Left ventricle myocardium inferior (tissue), 1 donor: Measurements from ENCODE around the gene TTYH2. TPM values are rescaled to one million over a fixed set of nuclear protein-coding genes. Genes with fewer than 3 reads are reported as not detected.
A peak's percentile ranks its signal among the peaks of the same experiment; 100 is the strongest.

Source experiments
- DNase-seq: peaks from one replicate; pipeline ENCODE4 v3.0.0-alpha.2; 2020
- H3K27ac ChIP-seq: fragments of 200-600 bp; replicated peaks from 2 replicates; pipeline ENCODE4 v1.8.0; 2021
- H3K27me3 ChIP-seq: fragments of 200-600 bp; 2 replicates; pipeline ENCODE4 v1.8.0; 2021; ENCODE audit warnings: low read depth
- H3K36me3 ChIP-seq: fragments of 200-600 bp; 2 replicates; pipeline ENCODE4 v1.8.0; 2021
- H3K4me1 ChIP-seq: fragments of 200-600 bp; 2 replicates; pipeline ENCODE4 v1.8.0; 2021
- H3K4me3 ChIP-seq: fragments of 200-600 bp; 2 replicates; pipeline ENCODE4 v1.8.0; 2021; ENCODE audit warnings: mild to moderate bottlenecking, moderate library complexity
- H3K9me3 ChIP-seq: fragments of 200-600 bp; replicated peaks from 2 replicates; pipeline ENCODE4 v1.8.0; 2021
- intact Hi-C: fragments of 100-400 bp; cut with micrococcal nuclease; formaldehyde crosslinking; loops from one replicate; pipeline ENCODE4 v1.11.0; 2022
- long read RNA-seq: library from polyadenylated mRNA; unstranded; transcript quantifications from one replicate; pipeline ENCODE4 v2.0.0, GENCODE V29; 2021
- total RNA-seq: library from RNA; stranded (reverse); fragmentation: NEBNext Ultra II Directional; extraction: Animal tissue kit (Norgen Biotek cat#: 25700); gene quantifications from one replicate; pipeline ENCODE4 v1.2.1, GENCODE V29; 2021
- TF ChIP-seq, protein P1 (sequence below): fragments of 200-600 bp; IDR thresholded peaks from 2 replicates; pipeline ENCODE4 v1.8.0; 2021; ENCODE audit warnings: antibody characterized with exemption, mild to moderate bottlenecking, borderline replicate concordance
- donor health status: DM: no; HTN: yes; CAD: no; lungs with severe emphysema.

Gene TTYH2, protein sequence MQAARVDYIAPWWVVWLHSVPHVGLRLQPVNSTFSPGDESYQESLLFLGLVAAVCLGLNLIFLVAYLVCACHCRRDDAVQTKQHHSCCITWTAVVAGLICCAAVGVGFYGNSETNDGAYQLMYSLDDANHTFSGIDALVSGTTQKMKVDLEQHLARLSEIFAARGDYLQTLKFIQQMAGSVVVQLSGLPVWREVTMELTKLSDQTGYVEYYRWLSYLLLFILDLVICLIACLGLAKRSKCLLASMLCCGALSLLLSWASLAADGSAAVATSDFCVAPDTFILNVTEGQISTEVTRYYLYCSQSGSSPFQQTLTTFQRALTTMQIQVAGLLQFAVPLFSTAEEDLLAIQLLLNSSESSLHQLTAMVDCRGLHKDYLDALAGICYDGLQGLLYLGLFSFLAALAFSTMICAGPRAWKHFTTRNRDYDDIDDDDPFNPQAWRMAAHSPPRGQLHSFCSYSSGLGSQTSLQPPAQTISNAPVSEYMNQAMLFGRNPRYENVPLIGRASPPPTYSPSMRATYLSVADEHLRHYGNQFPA
- total RNA-seq = 28.1 TPM
- long read RNA-seq, transcript TTYH2-201 (14 exons, 3,490 nt) = major isoform, 55 of 108 reads
- long read RNA-seq, partial matches to known transcripts = 21 of 108 reads
- long read RNA-seq, other reads (novel, unspliced or antisense) = 26 of 108 reads

DNA sequence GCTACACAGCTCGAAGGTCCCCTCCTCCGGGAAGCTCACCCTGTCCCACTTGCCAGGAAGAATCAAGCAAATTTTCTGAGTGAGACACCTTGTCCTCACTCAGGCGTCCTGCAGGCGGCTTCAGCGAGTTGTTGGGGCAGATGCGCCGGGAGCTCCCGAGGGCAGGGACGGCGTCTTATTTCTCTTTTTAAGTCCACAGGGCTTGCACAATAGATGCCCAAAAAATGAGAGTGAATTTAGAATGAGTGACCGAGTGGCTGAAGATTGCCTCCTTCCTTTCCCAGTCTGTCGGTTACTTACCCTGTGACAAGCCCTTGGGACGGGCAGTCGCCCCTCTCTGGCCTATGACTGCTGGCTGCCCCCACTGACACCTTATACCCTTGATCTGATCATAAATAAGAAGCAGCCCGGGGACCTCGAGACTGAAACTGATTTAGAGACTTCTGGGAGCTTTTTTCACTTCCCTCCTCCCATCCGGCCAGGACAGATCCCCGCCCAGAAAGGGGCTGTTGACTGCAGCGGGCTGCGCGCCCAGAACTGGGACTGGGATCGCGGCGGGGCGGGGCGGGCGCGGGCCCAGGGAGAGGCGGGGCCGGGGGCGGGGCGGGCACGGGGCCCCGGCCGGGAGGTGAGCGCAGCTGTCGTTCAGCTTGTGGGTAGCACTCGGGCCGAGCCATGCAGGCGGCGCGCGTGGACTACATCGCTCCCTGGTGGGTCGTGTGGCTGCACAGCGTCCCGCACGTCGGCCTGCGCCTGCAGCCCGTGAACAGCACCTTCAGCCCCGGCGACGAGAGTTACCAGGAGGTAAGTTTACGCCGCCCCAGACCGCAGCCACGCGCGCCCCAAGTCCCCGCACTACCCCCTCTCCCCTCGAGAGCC, at the start of gene TTYH2:
TSS of gene TTYH2 (plus strand) at position 659 of the 879 bp plus-strand sequence. CDS start at position 676, 17 bp downstream.
- Histone ChIP-seq H3K4me1 (peaks cover 84% of the 10 kb centered on the region), H3K36me3 (peaks cover 22% of the 10 kb centered on the region), H3K27me3 (no peaks in the 10 kb centered on the region), H3K4me3 (peak within 1 kb of the TSS; percentile 72), H3K9me3 (no peaks in the 10 kb centered on the region), H3K27ac (peak within 1 kb of the TSS; percentile 93)
- DNase-seq = peak; percentile 89
- intact Hi-C loops = loop anchor here (5.0 kb wide), 1 partner anchor 84 kb away; no protein-coding TSS in a partner anchor
- TF ChIP-seq, protein P1, sequence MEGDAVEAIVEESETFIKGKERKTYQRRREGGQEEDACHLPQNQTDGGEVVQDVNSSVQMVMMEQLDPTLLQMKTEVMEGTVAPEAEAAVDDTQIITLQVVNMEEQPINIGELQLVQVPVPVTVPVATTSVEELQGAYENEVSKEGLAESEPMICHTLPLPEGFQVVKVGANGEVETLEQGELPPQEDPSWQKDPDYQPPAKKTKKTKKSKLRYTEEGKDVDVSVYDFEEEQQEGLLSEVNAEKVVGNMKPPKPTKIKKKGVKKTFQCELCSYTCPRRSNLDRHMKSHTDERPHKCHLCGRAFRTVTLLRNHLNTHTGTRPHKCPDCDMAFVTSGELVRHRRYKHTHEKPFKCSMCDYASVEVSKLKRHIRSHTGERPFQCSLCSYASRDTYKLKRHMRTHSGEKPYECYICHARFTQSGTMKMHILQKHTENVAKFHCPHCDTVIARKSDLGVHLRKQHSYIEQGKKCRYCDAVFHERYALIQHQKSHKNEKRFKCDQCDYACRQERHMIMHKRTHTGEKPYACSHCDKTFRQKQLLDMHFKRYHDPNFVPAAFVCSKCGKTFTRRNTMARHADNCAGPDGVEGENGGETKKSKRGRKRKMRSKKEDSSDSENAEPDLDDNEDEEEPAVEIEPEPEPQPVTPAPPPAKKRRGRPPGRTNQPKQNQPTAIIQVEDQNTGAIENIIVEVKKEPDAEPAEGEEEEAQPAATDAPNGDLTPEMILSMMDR = peak; percentile 22

DNA sequence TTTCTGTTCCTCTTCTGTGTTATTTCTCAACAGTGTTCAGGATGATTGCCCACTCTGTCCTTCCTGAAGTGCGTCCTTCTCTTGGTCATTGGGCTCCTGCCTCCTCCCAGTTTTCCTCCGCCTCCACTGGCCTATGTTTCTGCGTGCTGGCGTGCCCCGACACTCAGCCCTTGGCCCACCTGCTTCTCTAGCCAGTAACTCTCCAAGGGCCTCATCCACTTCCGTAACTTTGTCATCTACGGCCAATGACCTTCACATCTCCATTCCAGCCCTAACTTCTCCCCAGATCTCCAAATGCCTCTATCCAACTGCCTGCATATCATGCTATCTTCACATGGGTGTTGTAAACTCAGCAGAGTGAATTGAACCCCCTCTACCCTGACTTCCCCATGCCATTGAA, 49.5 kb upstream of the TTYH2 start:
- no peak overlapping the region for H3K4me3 ChIP-seq
- H3K9me3 ChIP-seq = peaks cover 8% of the 10 kb centered on the region
- DNase-seq = no peak
- H3K27me3 ChIP-seq = peaks cover 67% of the 10 kb centered on the region
- H3K4me1 ChIP-seq = no peaks in the 10 kb centered on the region
- intact Hi-C loops = no loop called here
- TF ChIP-seq, protein P1 = no peak
- H3K36me3 ChIP-seq = no peaks in the 10 kb centered on the region
- H3K27ac ChIP-seq = no peak overlapping the region

DNA sequence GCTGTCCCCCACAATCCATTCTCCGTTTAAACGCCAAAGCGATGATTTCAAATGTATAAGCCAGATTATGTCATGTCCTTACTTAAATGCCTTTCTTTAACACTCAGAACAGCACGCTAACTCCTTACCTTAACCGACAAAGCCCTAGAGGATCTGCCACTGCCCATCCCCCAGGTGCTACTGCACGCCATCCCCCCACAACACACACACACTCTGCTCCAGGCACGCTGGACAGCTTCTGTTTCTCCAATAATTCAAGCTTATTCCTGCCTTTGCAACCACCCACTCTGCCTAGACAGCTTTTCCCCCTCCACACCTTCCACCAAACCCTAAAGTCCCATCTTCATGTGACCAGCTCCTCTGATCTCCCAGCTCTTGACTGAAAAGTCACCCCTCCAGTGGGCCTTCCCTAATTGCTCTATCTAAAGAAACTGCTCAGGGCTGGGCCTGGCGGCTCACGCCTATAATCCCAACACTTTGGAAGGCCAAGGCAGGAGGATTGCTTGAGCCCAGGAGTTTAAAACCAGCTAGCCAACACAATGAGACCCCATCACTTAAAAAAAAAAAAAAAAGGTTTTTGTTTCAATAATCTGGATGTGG, 48.8 kb upstream of the TTYH2 start:
- Histone ChIP-seq H3K27ac (no peak overlapping the region), H3K9me3 (peaks cover 8% of the 10 kb centered on the region), H3K4me1 (no peaks in the 10 kb centered on the region), H3K4me3 (no peak overlapping the region), H3K27me3 (peaks cover 61% of the 10 kb centered on the region), H3K36me3 (no peaks in the 10 kb centered on the region)
- TF ChIP-seq, protein P1 = no peak
- no peak for DNase-seq
- intact Hi-C loops = no loop called here

DNA sequence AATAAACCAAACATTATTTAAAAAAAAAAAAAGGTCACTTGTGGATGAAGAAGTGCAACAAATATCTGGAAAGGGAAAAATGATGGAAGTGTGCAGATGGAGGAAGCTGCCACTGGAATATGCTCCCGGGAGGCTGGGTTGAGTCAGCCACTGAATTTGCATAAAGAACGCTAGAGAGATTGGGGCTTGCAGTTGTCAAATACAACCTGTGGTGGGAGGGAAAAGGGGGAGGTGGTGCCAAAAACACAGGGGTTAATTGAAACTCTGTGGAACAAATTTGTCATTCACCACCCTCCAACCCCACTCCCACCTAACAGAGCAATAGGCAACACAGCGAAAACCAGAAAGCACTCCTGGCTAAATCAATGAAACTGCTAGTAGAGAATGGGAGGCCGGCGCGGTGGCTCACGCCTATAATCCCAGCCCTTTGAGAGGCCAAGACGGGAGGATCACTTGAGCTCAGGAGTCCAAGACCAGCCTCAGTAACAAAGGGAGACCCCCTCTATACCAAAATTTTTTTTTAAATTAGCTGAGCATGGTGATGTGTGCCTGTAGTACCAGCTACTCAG, 47.5 kb upstream of the TTYH2 start:
- no peak overlapping the region for H3K27ac ChIP-seq
- H3K4me1 ChIP-seq = no peaks in the 10 kb centered on the region
- TF ChIP-seq, protein P1 = no peak
- H3K9me3 ChIP-seq = peaks cover 8% of the 10 kb centered on the region
- H3K4me3 ChIP-seq = no peak overlapping the region
- H3K36me3 ChIP-seq = no peaks in the 10 kb centered on the region
- H3K27me3 ChIP-seq = peaks cover 59% of the 10 kb centered on the region
- no peak for DNase-seq
- intact Hi-C loops = no loop called here
